Measurements from ENCODE around the gene ARPC2. TPM values are rescaled to one million over a fixed set of nuclear protein-coding genes. Genes with fewer than 3 reads are reported as not detected.
A peak's percentile ranks its signal among the peaks of the same experiment; 100 is the strongest.

ARPC2 gene
- total RNA-seq, 1 experiment from 2014 or later, result 568 TPM

- Histone ChIP-seq H3K27me3 (ENCODE audit: low read length) (no peaks in the 10 kb centered on the region), H3K27ac (ENCODE audit: low read length) (peak within 1 kb of the TSS; percentile 75), H3K79me2 (ENCODE audit: low read length) (no peaks in the 10 kb centered on the region), H3K36me3 (ENCODE audit: insufficient read depth, low read length) (no peaks in the 10 kb centered on the region), H3K9ac (ENCODE audit: low read length) (peak within 1 kb of the TSS; percentile 71), H3K4me1 (ENCODE audit: low read length) (peaks cover 40% of the 10 kb centered on the region), H3K4me3 (ENCODE audit: low read length) (peak within 1 kb of the TSS; percentile 67; the same call in 1 of the 2 replicates), H3K9me3 (ENCODE audit: low read length) (no peaks in the 10 kb centered on the region), H3K4me2 (ENCODE audit: low read depth, low read length, poor library complexity, severe bottlenecking) (peak within 1 kb of the TSS; percentile 73), H2AFZ (ENCODE audit: low read length) (peak within 1 kb of the TSS; percentile 70; the same call in 1 of the 2 replicates), H4K20me1 (ENCODE audit: insufficient read depth, low read depth, low read length) (no peaks in the 10 kb centered on the region), H3K9me2 (replicated peaks; ENCODE audit: insufficient read depth, low read length) (no peaks in the 10 kb centered on the region)
- peak; percentile 90 for DNase-seq
These were observed 75.3 kb downstream of the ARPC2 start, which contains the start of gene TMBIM1 for GRCh38 chr2:218292048-218293014. Gene TMBIM1 (minus strand): TSS chr2:218292503. CDS start chr2:218282141, 10,362 bp downstream.

GRCh38 chr2:218293715-218294429 lies 76.9 kb downstream of the ARPC2 start:
- peaks cover 35% of the 10 kb centered on the region for H3K4me1 ChIP-seq (ENCODE audit: low read length)

GRCh38 chr2:218294430-218295022 lies 77.5 kb downstream of the ARPC2 start:
- no peaks in the 10 kb centered on the region for H3K27me3 ChIP-seq (ENCODE audit: low read length)
- no peak overlapping the region for H3K27ac ChIP-seq (ENCODE audit: low read length)
- no peak overlapping the region for H3K4me2 ChIP-seq (ENCODE audit: low read depth, low read length, poor library complexity, severe bottlenecking)
- H2AFZ ChIP-seq (ENCODE audit: low read length), result no peak overlapping the region
- H3K79me2 ChIP-seq (ENCODE audit: low read length), result no peaks in the 10 kb centered on the region
- no peaks in the 10 kb centered on the region for H3K9me3 ChIP-seq (ENCODE audit: low read length)
- no peak overlapping the region for H3K9ac ChIP-seq (ENCODE audit: low read length)
- H3K4me1 ChIP-seq (ENCODE audit: low read length), result peaks cover 35% of the 10 kb centered on the region
- no peaks in the 10 kb centered on the region for H3K36me3 ChIP-seq (ENCODE audit: insufficient read depth, low read length)
- no peaks in the 10 kb centered on the region for H4K20me1 ChIP-seq (ENCODE audit: insufficient read depth, low read depth, low read length)
- no peaks in the 10 kb centered on the region for H3K9me2 ChIP-seq (replicated peaks; ENCODE audit: insufficient read depth, low read length)
- H3K4me3 ChIP-seq (ENCODE audit: low read length), result no peak overlapping the region
- DNase-seq, result no peak

More at GRCh38 chr2:218293715-218294429, 76.9 kb downstream of the ARPC2 start:
- H3K9me2 ChIP-seq (replicated peaks; ENCODE audit: insufficient read depth, low read length), result no peaks in the 10 kb centered on the region
- no peak overlapping the region for H3K4me2 ChIP-seq (ENCODE audit: low read depth, low read length, poor library complexity, severe bottlenecking)
- H3K27ac ChIP-seq (ENCODE audit: low read length), result no peak overlapping the region
- no peaks in the 10 kb centered on the region for H4K20me1 ChIP-seq (ENCODE audit: insufficient read depth, low read depth, low read length)
- H3K36me3 ChIP-seq (ENCODE audit: insufficient read depth, low read length), result no peaks in the 10 kb centered on the region
- H3K4me3 ChIP-seq (ENCODE audit: low read length), result no peak overlapping the region
- H3K9ac ChIP-seq (ENCODE audit: low read length), result no peak overlapping the region
- no peak for DNase-seq
- H3K79me2 ChIP-seq (ENCODE audit: low read length), result no peaks in the 10 kb centered on the region
- no peak overlapping the region for H2AFZ ChIP-seq (ENCODE audit: low read length)
- no peaks in the 10 kb centered on the region for H3K9me3 ChIP-seq (ENCODE audit: low read length)
- H3K27me3 ChIP-seq (ENCODE audit: low read length), result no peaks in the 10 kb centered on the region

- Histone ChIP-seq H4K20me1 (ENCODE audit: insufficient read depth, low read depth, low read length) (no peaks in the 10 kb centered on the region), H3K36me3 (ENCODE audit: insufficient read depth, low read length) (no peaks in the 10 kb centered on the region), H3K9me3 (ENCODE audit: low read length) (no peaks in the 10 kb centered on the region), H3K4me2 (ENCODE audit: low read depth, low read length, poor library complexity, severe bottlenecking) (no peak overlapping the region), H3K27ac (ENCODE audit: low read length) (no peak overlapping the region), H2AFZ (ENCODE audit: low read length) (no peak overlapping the region), H3K4me3 (ENCODE audit: low read length) (no peak overlapping the region), H3K9me2 (replicated peaks; ENCODE audit: insufficient read depth, low read length) (no peaks in the 10 kb centered on the region), H3K79me2 (ENCODE audit: low read length) (no peaks in the 10 kb centered on the region), H3K9ac (ENCODE audit: low read length) (no peak overlapping the region), H3K4me1 (ENCODE audit: low read length) (peaks cover 30% of the 10 kb centered on the region), H3K27me3 (ENCODE audit: low read length) (no peaks in the 10 kb centered on the region)
- no peak for DNase-seq
These were observed 78.0 kb downstream of the ARPC2 start for GRCh38 chr2:218295029-218295428.

GRCh38 chr2:218296200-218296599 lies 79.2 kb downstream of the ARPC2 start:
- Histone ChIP-seq H3K27me3 (ENCODE audit: low read length) (no peaks in the 10 kb centered on the region), H3K9ac (ENCODE audit: low read length) (no peak overlapping the region), H3K9me2 (replicated peaks; ENCODE audit: insufficient read depth, low read length) (no peaks in the 10 kb centered on the region), H3K36me3 (ENCODE audit: insufficient read depth, low read length) (no peaks in the 10 kb centered on the region), H2AFZ (ENCODE audit: low read length) (no peak overlapping the region), H3K79me2 (ENCODE audit: low read length) (no peaks in the 10 kb centered on the region), H4K20me1 (ENCODE audit: insufficient read depth, low read depth, low read length) (no peaks in the 10 kb centered on the region), H3K9me3 (ENCODE audit: low read length) (no peaks in the 10 kb centered on the region), H3K4me1 (ENCODE audit: low read length) (peaks cover 19% of the 10 kb centered on the region), H3K4me2 (ENCODE audit: low read depth, low read length, poor library complexity, severe bottlenecking) (no peak overlapping the region), H3K4me3 (ENCODE audit: low read length) (no peak overlapping the region), H3K27ac (ENCODE audit: low read length) (no peak overlapping the region)
- DNase-seq, result no peak

- Histone ChIP-seq H3K27me3 (ENCODE audit: low read length) (no peaks in the 10 kb centered on the region), H3K4me3 (ENCODE audit: low read length) (no peak overlapping the region), H3K27ac (ENCODE audit: low read length) (no peak overlapping the region), H4K20me1 (ENCODE audit: insufficient read depth, low read depth, low read length) (no peaks in the 10 kb centered on the region), H2AFZ (ENCODE audit: low read length) (no peak overlapping the region), H3K9me3 (ENCODE audit: low read length) (no peaks in the 10 kb centered on the region), H3K79me2 (ENCODE audit: low read length) (no peaks in the 10 kb centered on the region), H3K4me2 (ENCODE audit: low read depth, low read length, poor library complexity, severe bottlenecking) (no peak overlapping the region), H3K36me3 (ENCODE audit: insufficient read depth, low read length) (no peaks in the 10 kb centered on the region), H3K9ac (ENCODE audit: low read length) (no peak overlapping the region), H3K9me2 (replicated peaks; ENCODE audit: insufficient read depth, low read length) (no peaks in the 10 kb centered on the region), H3K4me1 (ENCODE audit: low read length) (peaks cover 12% of the 10 kb centered on the region)
- DNase-seq, result no peak
These were observed 79.9 kb downstream of the ARPC2 start for GRCh38 chr2:218296847-218297246.

- Histone ChIP-seq H3K9me3 (ENCODE audit: low read length) (no peaks in the 10 kb centered on the region), H2AFZ (ENCODE audit: low read length) (no peak overlapping the region), H4K20me1 (ENCODE audit: insufficient read depth, low read depth, low read length) (no peaks in the 10 kb centered on the region), H3K4me1 (ENCODE audit: low read length) (no peaks in the 10 kb centered on the region; the same call in none of the 2 replicates), H3K9me2 (replicated peaks; ENCODE audit: insufficient read depth, low read length) (no peaks in the 10 kb centered on the region), H3K27ac (ENCODE audit: low read length) (no peak overlapping the region), H3K27me3 (ENCODE audit: low read length) (no peaks in the 10 kb centered on the region), H3K79me2 (ENCODE audit: low read length) (no peaks in the 10 kb centered on the region), H3K9ac (ENCODE audit: low read length) (no peak overlapping the region), H3K4me3 (ENCODE audit: low read length) (no peak overlapping the region), H3K36me3 (ENCODE audit: insufficient read depth, low read length) (no peaks in the 10 kb centered on the region), H3K4me2 (ENCODE audit: low read depth, low read length, poor library complexity, severe bottlenecking) (no peak overlapping the region)
- no peak for DNase-seq
These were observed 81.4 kb downstream of the ARPC2 start for GRCh38 chr2:218298314-218298875.

Measured in Karpas-422 (cell line).